ENCODE measurements around the gene HPN.
"Not testable (repeated sequence)": the region's sequence is repeated elsewhere in the genome, so short reads cannot be mapped to it uniquely, and the experiment has no call there.

HPN gene

GRCh38 chr19:35083691-35084508, 42.4 kb downstream of the HPN start:
- no peak for DNase-seq (ENCODE audit: low read depth)

GRCh38 chr19:35084509-35084762, 42.9 kb downstream of the HPN start:
- no peak for DNase-seq (ENCODE audit: low read depth)

GRCh38 chr19:35085947-35086346, 44.4 kb downstream of the HPN start:
- DNase-seq (ENCODE audit: low read depth): no peak

DNA sequence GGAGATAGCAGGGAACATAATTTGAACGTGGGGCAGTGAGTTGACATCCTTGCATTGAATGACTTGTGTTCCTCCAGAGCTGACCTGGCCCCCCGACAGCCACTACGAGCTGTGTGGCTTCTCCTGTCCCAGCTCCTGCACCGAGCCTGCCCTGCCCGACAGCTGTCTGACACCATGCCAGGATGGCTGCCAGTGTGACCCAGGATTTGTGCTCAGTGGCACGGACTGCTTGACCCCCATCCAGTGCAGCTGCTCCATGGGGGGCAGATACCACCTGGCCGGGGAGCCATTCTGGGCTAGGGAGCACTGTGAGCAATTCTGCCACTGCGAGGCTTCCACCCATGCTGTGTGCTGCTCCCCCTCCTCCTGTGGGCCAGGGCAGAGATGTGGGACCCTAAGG, 44.9 kb downstream of the HPN start:
- no peak for DNase-seq (ENCODE audit: low read depth)

DNA sequence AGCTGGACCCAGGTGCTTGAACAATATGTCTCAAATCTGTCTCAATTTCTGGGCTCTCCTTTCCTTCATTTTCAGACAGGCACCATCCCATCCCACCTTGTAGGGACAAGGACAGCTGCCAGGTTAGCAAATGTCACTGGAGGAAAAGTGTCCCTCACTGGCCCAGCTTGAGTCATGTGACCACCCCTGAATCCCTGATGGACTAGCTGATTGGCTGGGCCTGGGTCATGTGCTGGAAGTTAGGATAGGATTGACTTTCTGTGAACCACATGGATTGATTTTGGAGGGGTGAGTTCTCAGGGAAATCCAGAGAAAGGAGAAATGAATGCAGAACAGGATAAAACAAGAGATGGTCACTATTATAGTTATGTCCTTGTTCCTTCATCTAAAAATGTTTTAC, 45.9 kb downstream of the HPN start:
- no peak for DNase-seq (ENCODE audit: low read depth)

GRCh38 chr19:35088131-35088913, 46.8 kb downstream of the HPN start:
- DNase-seq (ENCODE audit: low read depth): no peak

DNA sequence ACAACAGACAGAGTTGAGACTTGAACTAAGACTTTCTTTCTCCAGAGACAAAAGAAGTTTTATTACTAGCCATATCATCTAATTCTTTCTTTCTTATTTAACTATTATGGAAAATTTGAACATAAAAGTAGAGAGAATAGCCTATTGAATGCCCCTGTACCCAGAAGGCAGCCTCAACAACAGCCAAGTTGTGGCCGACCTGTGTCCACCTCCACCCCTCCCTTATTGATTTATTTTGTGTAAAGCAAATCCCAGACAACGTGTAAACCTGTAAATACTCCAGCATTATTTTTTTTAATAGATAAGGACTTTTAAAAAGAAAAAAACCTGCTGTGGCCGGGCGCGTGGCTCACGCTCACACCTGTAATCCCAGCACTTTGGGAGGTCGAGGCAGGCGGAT, 48.0 kb downstream of the HPN start:
- no peak for DNase-seq (ENCODE audit: low read depth)

GRCh38 chr19:35090160-35090505, 48.6 kb downstream of the HPN start:
- DNase-seq (ENCODE audit: low read depth): no peak

GRCh38 chr19:35090506-35091214, 49.1 kb downstream of the HPN start:
- no peak for DNase-seq (ENCODE audit: low read depth)

- DNase-seq (ENCODE audit: low read depth): no peak
These were observed 51.9 kb downstream of the HPN start for GRCh38 chr19:35093430-35093829.

DNA sequence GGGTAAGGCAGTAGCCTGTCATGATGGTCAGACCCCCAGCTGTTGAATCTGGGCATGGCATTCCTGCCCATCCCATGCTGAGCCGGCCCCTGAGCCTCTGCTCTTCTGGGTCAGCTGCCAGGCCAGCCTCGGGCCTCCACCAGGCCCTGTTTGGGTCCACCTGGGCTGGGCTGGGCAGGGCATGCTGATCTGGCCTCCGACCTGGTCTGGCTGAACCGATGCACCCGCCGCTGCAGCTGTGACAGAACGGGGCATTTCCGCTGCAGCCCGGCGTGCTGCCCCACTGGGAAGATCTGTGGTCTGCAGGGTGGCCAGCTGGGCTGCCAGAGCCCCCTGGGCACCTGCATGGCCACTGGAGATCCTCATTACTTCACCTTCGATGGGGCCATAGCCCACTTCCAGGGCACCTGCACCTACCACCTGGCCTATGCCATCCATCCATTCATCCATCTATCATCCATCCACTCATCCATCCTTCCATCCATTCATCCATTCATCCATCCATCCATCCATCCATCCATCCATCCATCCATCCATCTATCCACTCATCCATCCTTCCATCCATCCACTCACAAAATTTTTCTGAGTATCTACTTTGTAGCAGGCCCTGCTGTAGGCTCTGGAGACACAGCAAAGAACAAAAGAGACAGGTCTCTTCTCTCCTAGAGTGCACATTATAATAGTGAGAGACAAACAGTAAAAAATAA, 52.6 kb downstream of the HPN start:
- no peak for DNase-seq (ENCODE audit: low read depth)

DNA sequence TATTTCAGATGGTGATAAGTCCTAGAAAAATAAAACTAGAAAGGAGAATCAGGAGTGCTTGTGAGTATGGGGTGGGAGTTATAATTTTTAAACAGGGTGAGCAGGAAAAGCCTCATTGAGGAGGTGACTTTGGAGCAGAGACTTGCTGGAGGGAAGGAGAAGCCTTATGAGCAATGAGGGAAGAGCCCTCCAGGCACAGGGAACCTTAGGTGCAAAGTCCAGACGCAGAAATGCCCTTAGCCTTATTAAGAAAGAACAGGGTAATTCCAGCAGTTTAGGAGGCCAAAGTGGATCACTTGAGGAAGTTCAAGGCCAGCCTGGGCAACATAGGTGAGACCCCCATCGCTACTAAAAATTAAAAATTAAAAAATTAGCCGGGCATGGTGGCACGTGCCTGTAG, 53.1 kb downstream of the HPN start:
- no peak for DNase-seq (ENCODE audit: low read depth)

GRCh38 chr19:35095667-35096368, 54.3 kb downstream of the HPN start:
- no peak for DNase-seq (ENCODE audit: low read depth)

GRCh38 chr19:35098413-35099049, 57.0 kb downstream of the HPN start:
- DNase-seq (ENCODE audit: low read depth): no peak

GRCh38 chr19:35099155-35099896, 57.8 kb downstream of the HPN start:
- no peak for DNase-seq (ENCODE audit: low read depth)

GRCh38 chr19:35099897-35100275, 58.4 kb downstream of the HPN start:
- no peak for DNase-seq (ENCODE audit: low read depth)

DNA sequence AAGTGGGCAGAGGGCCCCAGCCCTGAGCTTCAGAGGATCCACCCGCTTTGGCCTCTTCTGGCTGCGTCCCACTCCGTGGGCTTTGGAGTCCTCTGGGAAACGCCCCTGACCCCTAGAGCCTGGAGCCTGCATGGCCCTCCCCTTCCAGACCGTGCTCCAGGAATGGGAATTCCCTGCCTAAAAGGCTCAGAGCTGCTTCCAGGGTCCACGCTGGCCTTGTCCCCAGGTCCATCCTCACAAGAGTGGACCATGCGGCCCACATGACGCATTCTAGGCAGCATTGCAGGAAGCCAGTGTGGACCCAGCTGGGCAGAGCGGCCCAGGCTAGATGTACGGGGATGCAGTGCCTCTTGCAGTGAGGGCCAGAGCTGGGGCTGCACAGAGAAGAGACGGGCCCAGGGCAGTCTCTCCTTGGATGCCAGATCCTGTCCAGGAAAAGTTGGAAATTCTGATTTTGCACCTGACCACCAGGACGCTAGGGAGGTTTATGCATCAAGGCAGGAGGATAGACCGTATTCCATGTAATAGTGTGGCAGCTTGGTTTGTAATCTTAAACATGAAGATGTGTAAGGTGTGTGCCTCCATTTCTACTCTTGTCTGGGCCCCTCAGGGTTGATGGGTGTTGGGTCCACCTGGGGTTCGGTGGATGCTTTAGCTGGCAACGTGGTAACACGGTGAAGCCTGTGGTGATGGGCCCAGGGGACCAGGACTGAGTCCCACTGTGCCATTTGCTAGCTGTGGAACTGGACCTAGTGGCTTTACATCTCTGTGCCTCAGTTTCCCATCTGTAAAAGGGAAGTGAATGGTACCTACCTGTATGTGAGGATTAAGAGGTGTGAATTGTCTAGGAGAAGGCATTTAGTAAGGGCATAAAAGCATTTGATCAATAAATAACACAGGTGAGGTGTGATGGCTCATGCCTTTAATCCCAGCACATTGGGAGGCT, 59.3 kb downstream of the HPN start:
- no peak for DNase-seq (ENCODE audit: low read depth)

DNA sequence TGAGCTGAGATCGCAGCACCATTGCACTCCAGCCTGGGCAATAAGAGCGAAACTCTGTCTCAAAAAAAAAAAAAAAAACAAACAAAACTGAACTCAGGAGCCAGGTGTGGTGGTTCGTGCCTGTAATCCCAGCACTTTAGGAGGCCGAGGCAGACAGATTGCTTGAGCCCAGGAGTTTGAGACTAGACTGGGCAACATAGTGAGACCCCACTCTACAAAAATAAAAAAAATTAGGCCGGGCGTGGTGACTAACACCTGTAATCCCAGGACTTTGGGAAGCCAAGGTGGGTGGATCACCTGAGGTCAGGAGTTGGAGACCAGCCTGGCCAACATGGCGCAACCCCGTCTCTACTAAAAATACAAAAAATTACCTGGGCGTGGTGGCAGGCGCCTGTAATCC, 60.4 kb downstream of the HPN start:
- not testable (repeated sequence) for DNase-seq (ENCODE audit: low read depth)

DNA sequence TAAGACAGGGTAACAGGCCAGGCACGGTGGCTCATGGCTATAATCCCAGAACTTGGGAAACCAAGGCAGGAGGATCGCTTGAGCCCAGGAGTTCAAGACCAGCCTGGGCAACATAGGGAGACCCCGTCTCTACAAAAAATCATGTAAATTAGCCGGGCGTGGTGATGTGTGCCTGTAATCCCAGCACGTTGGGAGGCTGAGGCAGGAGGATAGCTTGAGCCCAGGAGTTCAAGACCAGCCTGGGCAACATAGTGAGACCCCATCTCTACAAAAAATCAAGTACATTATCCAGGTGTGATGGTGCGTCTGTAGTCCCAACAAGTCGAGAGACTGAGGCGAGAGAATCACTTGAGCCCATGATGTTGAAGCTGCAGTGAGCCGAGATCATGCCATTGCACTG, 62.1 kb downstream of the HPN start:
- DNase-seq (ENCODE audit: low read depth): not testable (repeated sequence)

DNA sequence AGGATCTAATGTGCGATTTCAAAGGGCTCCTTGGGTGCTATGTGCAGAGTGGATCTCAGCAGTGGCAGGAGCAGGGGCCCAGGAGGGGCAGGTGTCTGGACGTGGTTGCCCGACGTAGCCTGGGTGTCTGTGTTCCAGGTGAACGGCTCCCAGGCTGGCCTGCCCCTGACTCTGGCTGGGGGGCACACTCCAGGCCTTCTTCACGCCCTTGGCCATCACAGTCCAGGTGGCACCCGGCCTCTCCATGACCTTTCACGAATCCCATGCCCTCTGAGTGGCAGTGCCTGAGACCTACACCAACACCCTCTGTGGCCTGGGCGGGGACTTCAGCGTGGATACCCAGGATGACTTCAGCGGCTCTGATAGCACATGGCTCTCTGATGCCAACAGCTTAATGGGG, 62.8 kb downstream of the HPN start:
- DNase-seq (ENCODE audit: low read depth): no peak
